HepG2 (cell line): ENCODE results near the gene BBS9. TPM values are rescaled to one million over a fixed set of nuclear protein-coding genes. Genes with fewer than 3 reads are reported as not detected.

Experiments used
- E2F1 ChIP-seq: sonication (generic); formaldehyde crosslinking; IDR thresholded peaks from 2 replicates; pipeline ENCODE4 v1.5.0; 2020; ENCODE audit warnings: missing genetic modification reagents
- GATAD1 ChIP-seq: IDR thresholded peaks from 2 replicates; pipeline ENCODE4 v1.6.1; 2016; ENCODE audit warnings: missing genetic modification reagents, missing compliant biosample characterization
- LCORL ChIP-seq, 2 experiments: fragments of 450-650 bp in 1 of 2; sonication (generic) in 1 of 2; formaldehyde crosslinking in 1 of 2; IDR thresholded peaks; 2 replicates each; pipeline versions ENCODE4 v1.5.0 to v1.6.1; 2017 to 2020; ENCODE audit warnings: antibody characterized with exemption in 1 of 2, missing genetic modification reagents in 1 of 2
- ZNF180 ChIP-seq: sonication (generic); formaldehyde crosslinking; IDR thresholded peaks from 2 replicates; pipeline ENCODE4 v1.4.0; 2020; ENCODE audit warnings: low read depth, missing genetic modification reagents, borderline replicate concordance
- ZNF362 ChIP-seq: sonication (generic); formaldehyde crosslinking; IDR thresholded peaks from 2 replicates; pipeline ENCODE4 v1.4.0; 2020; ENCODE audit warnings: missing genetic modification reagents, mild to moderate bottlenecking, borderline replicate concordance
- ZNF709 ChIP-seq: sonication (generic); formaldehyde crosslinking; IDR thresholded peaks from 2 replicates; pipeline ENCODE4 v1.5.0; 2020; ENCODE audit warnings: mild to moderate bottlenecking, missing genetic modification reagents
- ZNF710 ChIP-seq: sonication (generic); formaldehyde crosslinking; IDR thresholded peaks from 2 replicates; pipeline ENCODE4 v1.5.0; 2020; ENCODE audit warnings: mild to moderate bottlenecking, missing genetic modification reagents, borderline replicate concordance
- ZSCAN9 ChIP-seq: IDR thresholded peaks from 2 replicates; pipeline ENCODE4 v1.6.1; 2016; ENCODE audit warnings: borderline replicate concordance
- polyA plus RNA-seq, 8 experiments: library from polyadenylated mRNA; depleted of rRNA in 3 of 8; stranded (reverse) in 7 of 8; unstranded in 1 of 8; fragments of >200 nt; fragmentation: Illumina TruSeq in 4 of 8; extraction: Trizol in 4 of 8; gene quantifications; 2 replicates each; pipeline versions ENCODE4 v1.2.1 to v1.2.3, GENCODE V29; 2011 to 2016; ENCODE audit warnings: low read depth in 4 of 8, missing spikeins in 1 of 8, mixed read lengths in 1 of 8; ENCODE audit not compliant: insufficient read depth in 1 of 8
- total RNA-seq, 5 experiments: library from RNA; depleted of rRNA; stranded (reverse); fragments of >200 nt; fragmentation: Illumina TruSeq; extraction: Trizol; gene quantifications; 2 replicates each; pipeline ENCODE4 v1.2.3, GENCODE V29; 2016; ENCODE audit warnings: low read depth in 1 of 5
- TF ChIP-seq, protein P1 (sequence below): sonication (generic); formaldehyde crosslinking; IDR thresholded peaks from 2 replicates; pipeline ENCODE4 v1.4.0; 2020; ENCODE audit warnings: mild to moderate bottlenecking, missing genetic modification reagents

The BBS9 gene
- total and polyA plus RNA-seq, 2 of the 13 experiments (the other 11 are each of a cell fraction or from before 2014, with no cell fraction given): 5.1 to 7.8 TPM

- TF ChIP-seq ZNF180 (CRISPR knock-in tag) (no peak), ZNF710 (CRISPR knock-in tag) (peak; percentile 57; the same call in 1 of the 2 replicates), ZNF362 (CRISPR knock-in tag) (no peak), E2F1 (CRISPR knock-in tag) (0 out of 2 replicates have a peak, but pooled peaks have one; percentile 44), LCORL (IDR thresholded peaks at IDR 0.05) (no peak), LCORL (CRISPR knock-in tag; IDR thresholded peaks at IDR 0.05) (peak; percentile 55; the same call in 1 of the 2 replicates), ZSCAN9 (no peak), GATAD1 (peak; percentile 66; the same call in 1 of the 2 replicates), ZNF709 (no peak)
- TF ChIP-seq, protein P1, sequence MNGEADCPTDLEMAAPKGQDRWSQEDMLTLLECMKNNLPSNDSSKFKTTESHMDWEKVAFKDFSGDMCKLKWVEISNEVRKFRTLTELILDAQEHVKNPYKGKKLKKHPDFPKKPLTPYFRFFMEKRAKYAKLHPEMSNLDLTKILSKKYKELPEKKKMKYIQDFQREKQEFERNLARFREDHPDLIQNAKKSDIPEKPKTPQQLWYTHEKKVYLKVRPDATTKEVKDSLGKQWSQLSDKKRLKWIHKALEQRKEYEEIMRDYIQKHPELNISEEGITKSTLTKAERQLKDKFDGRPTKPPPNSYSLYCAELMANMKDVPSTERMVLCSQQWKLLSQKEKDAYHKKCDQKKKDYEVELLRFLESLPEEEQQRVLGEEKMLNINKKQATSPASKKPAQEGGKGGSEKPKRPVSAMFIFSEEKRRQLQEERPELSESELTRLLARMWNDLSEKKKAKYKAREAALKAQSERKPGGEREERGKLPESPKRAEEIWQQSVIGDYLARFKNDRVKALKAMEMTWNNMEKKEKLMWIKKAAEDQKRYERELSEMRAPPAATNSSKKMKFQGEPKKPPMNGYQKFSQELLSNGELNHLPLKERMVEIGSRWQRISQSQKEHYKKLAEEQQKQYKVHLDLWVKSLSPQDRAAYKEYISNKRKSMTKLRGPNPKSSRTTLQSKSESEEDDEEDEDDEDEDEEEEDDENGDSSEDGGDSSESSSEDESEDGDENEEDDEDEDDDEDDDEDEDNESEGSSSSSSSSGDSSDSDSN (CRISPR knock-in tag): peak; percentile 87
These were observed 20.2 kb upstream of the BBS9 start, which contains the start of gene RP9 (continued) for GRCh38 chr7:33109005-33109757.
